H1 (cell line): ENCODE results near the gene PNRC2. TPM values are rescaled to one million over a fixed set of nuclear protein-coding genes. Genes with fewer than 3 reads are reported as not detected.

Source experiments
- CTCF ChIA-PET: fragments of 300-600 bp; sonication (Branson Sonifier 250); formaldehyde crosslinking; loops from one replicate; lab custom pipeline; 2021; ENCODE audit not compliant: partially characterized antibody; lab: Charles Lee
- POLR2A ChIA-PET: fragments of 300-600 bp; sonication (Branson Sonifier 250); formaldehyde crosslinking; loops from one replicate; lab custom pipeline; 2021; ENCODE audit warnings: inconsistent platforms; ENCODE audit not compliant: partially characterized antibody; lab: Charles Lee
- DNase-seq, 2 experiments: peaks; one replicate each; pipeline versions ENCODE4 v3.0.0 to v3.0.0-alpha.2; 2010 to 2022; ENCODE audit warnings: low spot score in 2 of 2, low read depth in 1 of 2, mixed read lengths in 1 of 2
- FAIRE-seq: peaks from 2 replicates; lab custom pipeline; 2011; peaks lifted over from hg19 to GRCh38; lab: Jason Lieb, UNC
- H2AFZ ChIP-seq: 2 replicates; pipeline ENCODE4 v1.8.1; 2012; ENCODE audit warnings: low read length, inconsistent platforms
- H2AK5ac ChIP-seq: 2 replicates; pipeline ENCODE4 v1.6.1; 2013; ENCODE audit warnings: low read depth, low read length
- H2BK120ac ChIP-seq: replicated peaks from 2 replicates; pipeline ENCODE3; 2013; ENCODE audit warnings: low read depth, low read length, inconsistent platforms
- H2BK12ac ChIP-seq: 2 replicates; pipeline ENCODE4 v1.6.1; 2013; ENCODE audit warnings: low read depth, low read length
- H2BK15ac ChIP-seq: 2 replicates; pipeline ENCODE4 v1.6.1; 2013; ENCODE audit warnings: low read length
- H2BK20ac ChIP-seq: 2 replicates; pipeline ENCODE4 v1.6.1; 2013; ENCODE audit warnings: low read length
- H2BK5ac ChIP-seq: 2 replicates; pipeline ENCODE4 v1.6.1; 2013; ENCODE audit warnings: low read depth, low read length
- H3K14ac ChIP-seq: 2 replicates; pipeline ENCODE4 v1.6.1; 2013; ENCODE audit warnings: inconsistent platforms; ENCODE audit not compliant: insufficient read length
- H3K18ac ChIP-seq: 2 replicates; pipeline ENCODE4 v1.6.1; 2013; ENCODE audit warnings: low read length; ENCODE audit errors: extremely low read depth
- H3K23ac ChIP-seq: 2 replicates; pipeline ENCODE4 v1.6.1; 2013; ENCODE audit warnings: inconsistent platforms; ENCODE audit not compliant: insufficient read length
- H3K23me2 ChIP-seq: 2 replicates; pipeline ENCODE4 v1.6.1; 2013; ENCODE audit warnings: low read depth, low read length
- H3K27ac ChIP-seq: 2 replicates; pipeline ENCODE4 v1.6.1; 2011; ENCODE audit warnings: low read depth, low read length, inconsistent platforms
- H3K27me3 ChIP-seq, 4 experiments: replicated peaks in 1 of 4; 1 replicate in 1 of 4; 2 replicates in 3 of 4; pipeline versions ENCODE4 v1.6.1 to v1.8.1; 2011 to 2013; ENCODE audit warnings: low read length in 3 of 4, mild to moderate bottlenecking in 3 of 4, inconsistent platforms in 2 of 4, mixed read lengths in 2 of 4, moderate library complexity in 1 of 4; ENCODE audit not compliant: control insufficient read depth in 3 of 4, insufficient read depth in 3 of 4; ENCODE audit errors: extremely low read depth in 1 of 4
- H3K36me3 ChIP-seq, 4 experiments: 2 replicates each; pipeline versions ENCODE4 v1.6.1 to v1.8.1; 2011 to 2013; ENCODE audit warnings: mild to moderate bottlenecking in 4 of 4, low read length in 3 of 4, moderate library complexity in 2 of 4, control low read depth in 1 of 4, inconsistent platforms in 1 of 4; ENCODE audit not compliant: insufficient read depth in 4 of 4, control insufficient read depth in 2 of 4
- H3K4ac ChIP-seq: replicated peaks from 2 replicates; pipeline ENCODE3; 2013; ENCODE audit warnings: low read length, low read depth, mixed read lengths, inconsistent platforms; ENCODE audit not compliant: insufficient read length
- H3K4me1 ChIP-seq, 4 experiments: replicated peaks in 1 of 4; 1 replicate in 1 of 4; 2 replicates in 3 of 4; pipeline versions ENCODE4 v1.6.1 to v1.8.1; 2011 to 2013; ENCODE audit warnings: low read length in 3 of 4, inconsistent platforms in 2 of 4, mixed read lengths in 1 of 4; ENCODE audit not compliant: insufficient read depth in 4 of 4, control insufficient read depth in 3 of 4
- H3K4me2 ChIP-seq, 2 experiments: 2 replicates each; pipeline versions ENCODE4 v1.6.1 to v1.8.1; 2011 to 2013; ENCODE audit warnings: low read depth in 2 of 2, low read length in 2 of 2, control low read depth in 1 of 2, inconsistent platforms in 1 of 2, mild to moderate bottlenecking in 1 of 2; ENCODE audit not compliant: insufficient read depth in 1 of 2
- H3K4me3 ChIP-seq, 4 experiments: fragments of 200-600, 300-600 bp in 1 of 4; sonication (generic), shearing (Covaris generic), sonication (Bioruptor Twin) in 1 of 4; 2 replicates each; pipeline versions ENCODE4 v1.5.1 to v1.8.1; 2011 to 2016; ENCODE audit warnings: low read length in 4 of 4, low read depth in 3 of 4, control low read depth in 2 of 4, inconsistent platforms in 2 of 4, mild to moderate bottlenecking in 2 of 4, mixed read lengths in 1 of 4, moderate library complexity in 1 of 4; ENCODE audit not compliant: insufficient read depth in 2 of 4; ENCODE audit errors: extremely low read depth in 1 of 4
- H3K56ac ChIP-seq: replicated peaks from 2 replicates; pipeline ENCODE3; 2013; ENCODE audit warnings: low read depth, mild to moderate bottlenecking, mixed read lengths, low read length, inconsistent platforms; ENCODE audit not compliant: insufficient read length
- H3K79me1 ChIP-seq: 2 replicates; pipeline ENCODE4 v1.6.1; 2013; ENCODE audit warnings: low read depth, low read length, control low read depth
- H3K79me2 ChIP-seq, 2 experiments: 2 replicates each; pipeline versions ENCODE4 v1.6.1 to v1.8.1; 2012 to 2013; ENCODE audit warnings: low read length in 2 of 2, mild to moderate bottlenecking in 2 of 2, inconsistent platforms in 1 of 2; ENCODE audit not compliant: insufficient read depth in 2 of 2, control insufficient read depth in 1 of 2
- H3K9ac ChIP-seq, 4 experiments: replicated peaks in 1 of 4; 1 replicate in 1 of 4; 2 replicates in 3 of 4; pipeline versions ENCODE4 v1.6.1 to v1.8.1; 2011 to 2013; ENCODE audit warnings: low read depth in 3 of 4, low read length in 3 of 4, control low read depth in 2 of 4, mild to moderate bottlenecking in 2 of 4, moderate library complexity in 2 of 4, inconsistent platforms in 1 of 4; ENCODE audit errors: extremely low read depth in 1 of 4
- H3K9me3 ChIP-seq, 2 experiments: 2 replicates each; pipeline versions ENCODE4 v1.6.1 to v1.8.1; 2012 to 2013; ENCODE audit warnings: mild to moderate bottlenecking in 2 of 2, moderate library complexity in 2 of 2, control low read depth in 1 of 2, inconsistent platforms in 1 of 2, low read depth in 1 of 2, low read length in 1 of 2, mixed read lengths in 1 of 2; ENCODE audit not compliant: insufficient read depth in 2 of 2
- H4K20me1 ChIP-seq, 2 experiments: replicated peaks in 1 of 2; 2 replicates each; pipeline versions ENCODE3 to v1.8.1; 2011 to 2013; ENCODE audit warnings: inconsistent platforms in 2 of 2, low read length in 2 of 2, mild to moderate bottlenecking in 1 of 2; ENCODE audit not compliant: insufficient read depth in 2 of 2, control insufficient read depth in 1 of 2
- H4K5ac ChIP-seq: 2 replicates; pipeline ENCODE4 v1.6.1; 2013; ENCODE audit warnings: low read length, low read depth, mixed read lengths, inconsistent platforms; ENCODE audit not compliant: insufficient read length
- H4K8ac ChIP-seq: 2 replicates; pipeline ENCODE4 v1.8.0; 2013; ENCODE audit warnings: mild to moderate bottlenecking, moderate library complexity, low read length, inconsistent platforms; ENCODE audit not compliant: insufficient read depth; ENCODE audit errors: extremely low read depth
- H4K91ac ChIP-seq: replicated peaks from 2 replicates; pipeline ENCODE3; 2013; ENCODE audit warnings: low read length, mixed read lengths, inconsistent platforms; ENCODE audit not compliant: insufficient read length
- BCL11A ChIP-seq, 2 experiments: IDR thresholded peaks; one replicate each; pipeline ENCODE4 v1.6.1; 2011; ENCODE audit warnings: low read depth in 2 of 2, low read length in 2 of 2, mild to moderate bottlenecking in 2 of 2
- CHD1 ChIP-seq: IDR thresholded peaks from 2 replicates; pipeline ENCODE4 v1.6.1; 2012; ENCODE audit warnings: low read depth, low read length, improper control_type of control experiment
- PHF8 ChIP-seq: fragments of 200-600 bp; sonication (generic); conservative IDR thresholded peaks from 2 replicates; pipeline ENCODE4 v1.7.1; 2012; ENCODE audit warnings: low read depth, mild to moderate bottlenecking, inconsistent platforms, low read length, moderate library complexity
- POLR2A ChIP-seq, 2 experiments: IDR thresholded peaks; 1 replicate in 1 of 2; 2 replicates in 1 of 2; pipeline ENCODE4 v1.6.1; 2011; ENCODE audit warnings: low read depth in 2 of 2, low read length in 2 of 2, mild to moderate bottlenecking in 2 of 2; ENCODE audit errors: control extremely low read depth in 1 of 2
- POU5F1 ChIP-seq: IDR thresholded peaks from 2 replicates; pipeline ENCODE4 v1.6.1; 2011; ENCODE audit warnings: low read depth, mild to moderate bottlenecking, low read length, moderate library complexity
- SP1 ChIP-seq: IDR thresholded peaks from 2 replicates; pipeline ENCODE4 v1.6.1; 2011; ENCODE audit warnings: low read depth, low read length
- TAF1 ChIP-seq: IDR thresholded peaks from 2 replicates; pipeline ENCODE4 v1.6.1; 2011; ENCODE audit warnings: mild to moderate bottlenecking, low read depth, low read length
- WGBS, 2 experiments: shearing (Covaris generic) in 1 of 2; methylation state at CpG; one replicate each; pipeline versions ENCODE4 v1.1.6 to v1.1.7; 2013 to 2015; ENCODE audit warnings: low lambda C conversion rate in 2 of 2, mixed read lengths in 2 of 2, inconsistent platforms in 1 of 2, low coverage in 1 of 2, missing lambda C conversion rate in 1 of 2; ENCODE audit not compliant: insufficient replicate concordance in 2 of 2, insufficient coverage in 1 of 2, insufficient read length in 1 of 2; ENCODE audit errors: extremely low coverage in 1 of 2, missing lambda C conversion rate in 1 of 2; 5-methylcytosine and 5-hydroxymethylcytosine counted together
- long read RNA-seq, 2 experiments: library from RNA in 1 of 2; library from capped mRNA in 1 of 2; stranded (forward); transcript quantifications; one replicate each; pipeline ENCODE4 v2.0.0, GENCODE V29; 2021; ENCODE audit warnings: inconsistent platforms in 1 of 2
- polyA minus RNA-seq, 3 experiments: library from RNA; depleted of rRNA, polyadenylated mRNA; stranded (reverse); fragments of >200 nt; gene quantifications; 1 replicate in 2 of 3; 2 replicates in 1 of 3; pipeline ENCODE4 v1.2.3, GENCODE V29; 2011
- polyA plus RNA-seq, 7 experiments: library from polyadenylated mRNA; depleted of rRNA in 3 of 7; stranded (reverse) in 5 of 7; unstranded in 2 of 7; fragments of >200 nt in 5 of 7; fragments of 200-250 nt in 2 of 7; gene quantifications; 1 replicate in 5 of 7; 2 replicates in 1 of 7; 4 replicates in 1 of 7; pipeline versions ENCODE4 v1.2.1 to v1.2.3, GENCODE V29; 2011 to 2013; ENCODE audit warnings: missing spikeins in 2 of 7, mixed read lengths in 2 of 7
- total RNA-seq: library from RNA; stranded (reverse); fragmentation: NEBNext Ultra II Directional; extraction: Animal tissue kit (Norgen Biotek cat#: 25700); gene quantifications from 2 replicates; pipeline ENCODE4 v1.2.1, GENCODE V29; 2021

PNRC2 gene, protein sequence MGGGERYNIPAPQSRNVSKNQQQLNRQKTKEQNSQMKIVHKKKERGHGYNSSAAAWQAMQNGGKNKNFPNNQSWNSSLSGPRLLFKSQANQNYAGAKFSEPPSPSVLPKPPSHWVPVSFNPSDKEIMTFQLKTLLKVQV
- total RNA-seq (139 and 147 TPM in 2 replicates), polyA plus RNA-seq (2011; rRNA removed) (57.5 and 84.0 TPM in 2 replicates), polyA minus RNA-seq (2011; rRNA and poly(A)+ RNA removed) (51.1 and 57.6 TPM in 2 replicates)
- 101 TPM for polyA plus RNA-seq (2011; cell fraction: cytosol; rRNA removed)
- polyA plus RNA-seq (2011; cell fraction: nucleus; rRNA removed), result 31.5 TPM
- 65.3 to 149 TPM (median 106 TPM) in 4 replicates for polyA plus RNA-seq (2012, experiment 1 of 2)
- polyA plus RNA-seq (2012, experiment 2 of 2), result 9.4 TPM
- 110 TPM for polyA plus RNA-seq (2013, experiment 1 of 2)
- 114 TPM for polyA plus RNA-seq (2013, experiment 2 of 2)
- polyA minus RNA-seq (2011; cell fraction: cytosol; rRNA and poly(A)+ RNA removed), result 65.0 TPM
- polyA minus RNA-seq (2011; cell fraction: nucleus; rRNA and poly(A)+ RNA removed), result 36.4 TPM
- long read RNA-seq, experiment 1, transcript PNRC2-204 (2 exons, 171 nt), result minor isoform, 36 of 179 reads
- long read RNA-seq, experiment 1, transcript PNRC2-201 (3 exons, 2,416 nt), result major isoform, 67 of 179 reads
- long read RNA-seq, experiment 1, partial matches to known transcripts, result 1 of 179 reads
- long read RNA-seq, experiment 1, other reads (novel, unspliced or antisense), result 73 of 179 reads
- long read RNA-seq, experiment 2, transcript PNRC2-202 (3 exons, 814 nt), result minor isoform, 11 of 279 reads
- long read RNA-seq, experiment 2, transcript PNRC2-201 (3 exons, 2,416 nt), result major isoform, 227 of 279 reads
- long read RNA-seq, experiment 2, partial matches to known transcripts, result 35 of 279 reads
- long read RNA-seq, experiment 2, other reads (novel, unspliced or antisense), result 5 of 279 reads

DNA sequence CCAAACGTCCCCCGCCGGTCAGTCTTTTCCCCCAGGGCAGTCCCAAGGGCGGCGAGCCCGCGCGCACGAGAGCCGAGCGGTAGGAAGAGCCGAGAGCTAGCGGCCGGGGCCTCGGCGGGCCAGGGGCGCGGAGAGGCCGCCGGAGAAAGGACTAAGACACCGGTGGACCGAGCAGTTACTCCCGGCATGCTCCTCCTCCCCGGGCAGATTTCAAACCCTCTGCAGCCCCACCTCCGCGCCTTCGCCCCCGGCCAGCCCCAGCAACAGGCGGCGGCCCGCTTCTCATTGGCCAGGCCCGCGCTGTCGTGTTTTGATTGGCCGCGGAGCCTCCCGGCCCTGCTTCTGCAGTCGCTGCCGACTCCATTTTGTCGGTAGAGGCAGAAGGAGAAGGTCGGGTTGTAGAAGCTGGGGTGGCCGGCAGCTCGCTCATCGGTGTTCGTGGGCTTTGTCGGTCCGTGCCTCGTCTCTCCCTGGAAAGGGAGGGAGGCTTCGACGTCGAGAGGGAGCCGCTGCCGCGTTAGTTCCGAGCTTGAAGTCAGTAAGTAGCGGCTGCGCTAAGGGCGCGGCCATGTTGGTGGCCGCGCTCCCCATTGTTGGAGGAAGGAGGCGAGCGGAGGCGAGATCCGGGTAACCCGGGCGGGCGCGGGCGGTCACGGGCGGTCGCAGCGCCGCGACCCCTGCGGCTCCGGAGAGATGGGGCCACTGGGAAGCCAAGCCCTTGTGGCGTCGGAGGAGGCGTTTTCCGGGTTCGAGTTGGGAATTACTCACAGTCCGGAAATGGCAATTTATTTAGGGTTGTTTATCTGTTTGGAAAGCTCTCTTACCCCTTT, at the start of gene PNRC2:
PNRC2 (plus strand) TSS at position 368 of the 830 bp plus-strand sequence. CDS start 1,630 bp downstream, outside the sequence.
- no peak within 1 kb of the TSS for H2BK120ac ChIP-seq
- H3K4ac ChIP-seq, result peak within 1 kb of the TSS; percentile 73
- peak within 1 kb of the TSS; percentile 82 to 87 for H3K4me2 ChIP-seq
- H2BK15ac ChIP-seq, result 0 out of 2 replicates have a peak within 1 kb of the TSS, but pooled peaks have one; percentile 61
- no peaks in the 10 kb centered on the region for H3K27me3 ChIP-seq
- peaks cover 2 to 4% (median 3%) of the 10 kb centered on the region in 4 experiments; a peak in 6 of 7 replicates for H3K4me1 ChIP-seq
- H3K27ac ChIP-seq, result peak within 1 kb of the TSS; percentile 99
- peak within 1 kb of the TSS; percentile 89 for H4K5ac ChIP-seq
- H3K23me2 ChIP-seq, result peaks cover 7% of the 10 kb centered on the region
- H3K56ac ChIP-seq, result peak within 1 kb of the TSS; percentile 83
- H3K23ac ChIP-seq, result no peak within 1 kb of the TSS
- FAIRE-seq, result no peak
- no peak within 1 kb of the TSS; the same call in 1 of the 2 replicates for H2BK12ac ChIP-seq
- H2AFZ ChIP-seq, result peak within 1 kb of the TSS; percentile 14; the same call in 1 of the 2 replicates
- H4K91ac ChIP-seq, result peak within 1 kb of the TSS; percentile 75
- peaks cover 0 to 15% of the 10 kb centered on the region in 2 experiments; a peak in 2 of 4 replicates for H3K79me2 ChIP-seq
- no peaks in the 10 kb centered on the region for H3K9me3 ChIP-seq
- peak within 1 kb of the TSS; percentile 99 for H2BK5ac ChIP-seq
- ChIA-PET POLR2A (interaction anchor here (0.6 to 16.6 kb wide), 21 partner anchors 8 to 191 kb away, joined by 3 to 267 read pairs (median 4); partner anchors contain the start of genes FUCA1, GALE and SRSF10), CTCF (interaction anchor here (1.0 to 1.1 kb wide), 4 partner anchors 10 to 154 kb away, joined by 3 to 5 read pairs (median 4); no protein-coding TSS in a partner anchor)
- peak within 1 kb of the TSS; percentile 96 for H3K18ac ChIP-seq
- 1% methylated on average over 48 of the region's 84 CpGs; no CpG with 5 or more reads in 1 of the 2 experiments for WGBS, 2 experiments
- H3K36me3 ChIP-seq, result peaks cover 0 to 27% (median 2%) of the 10 kb centered on the region in 4 experiments; a peak in 3 of 8 replicates
- peak within 1 kb of the TSS; percentile 53 to 90 (median 84) for H3K4me3 ChIP-seq
- H4K8ac ChIP-seq, result peak within 1 kb of the TSS; percentile 99
- H2BK20ac ChIP-seq, result no peak within 1 kb of the TSS
- no peak within 1 kb of the TSS for H3K14ac ChIP-seq
- H2AK5ac ChIP-seq, result no peak within 1 kb of the TSS
- DNase-seq, result peak; percentile 87 to 95
- peak within 1 kb of the TSS; percentile 93 to 99 (median 99) for H3K9ac ChIP-seq
- H3K79me1 ChIP-seq, result no peaks in the 10 kb centered on the region
- H4K20me1 ChIP-seq, result peaks cover 0 to 2% of the 10 kb centered on the region in 2 experiments
- TF ChIP-seq BCL11A (IDR thresholded peaks at IDR 0.05; ENCODE audit: low read depth in 2 of 2, low read length in 2 of 2), result no peak
- TF ChIP-seq SP1, result peak; percentile 83
- TF ChIP-seq CHD1, result 0 out of 2 replicates have a peak, but pooled peaks have one; percentile 26
- peak; percentile 98 for TF ChIP-seq TAF1
- no peak for TF ChIP-seq POU5F1
- peak; percentile 93 for TF ChIP-seq PHF8
- TF ChIP-seq POLR2A (IDR thresholded peaks at IDR 0.05; ENCODE audit: control extremely low read depth in 1 of 2, low read depth in 2 of 2, low read length in 2 of 2), result peak; percentile 87 to 91
